ENCODE data around the gene PTGIS.
"Not testable (repeated sequence)": the region's sequence is repeated elsewhere in the genome, so short reads cannot be mapped to it uniquely, and the experiment has no call there.

Gene PTGIS

GRCh38 chr20:49567421-49568277, at the start of gene PTGIS:
Gene PTGIS (minus strand): TSS chr20:49568137. CDS start chr20:49568116, 21 bp downstream.
- no peak for DNase-seq

DNA sequence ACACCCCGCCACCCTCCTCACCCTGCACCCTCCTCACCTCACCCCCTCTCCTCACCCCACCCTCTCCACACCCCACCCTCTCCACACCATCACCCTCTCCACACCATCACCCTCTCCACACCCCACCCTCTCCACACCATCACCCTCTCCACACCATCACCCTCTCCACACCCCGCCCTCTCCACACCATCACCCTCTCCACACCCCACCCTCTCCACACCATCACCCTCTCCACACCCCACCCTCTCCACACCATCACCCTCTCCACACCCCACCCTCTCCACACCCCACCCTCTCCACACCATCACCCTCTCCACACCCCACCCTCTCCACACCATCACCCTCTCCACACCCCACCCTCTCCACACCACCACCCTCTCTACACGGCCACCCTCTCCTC, 49.5 kb upstream of the PTGIS start:
- DNase-seq = not testable (repeated sequence)

DNA sequence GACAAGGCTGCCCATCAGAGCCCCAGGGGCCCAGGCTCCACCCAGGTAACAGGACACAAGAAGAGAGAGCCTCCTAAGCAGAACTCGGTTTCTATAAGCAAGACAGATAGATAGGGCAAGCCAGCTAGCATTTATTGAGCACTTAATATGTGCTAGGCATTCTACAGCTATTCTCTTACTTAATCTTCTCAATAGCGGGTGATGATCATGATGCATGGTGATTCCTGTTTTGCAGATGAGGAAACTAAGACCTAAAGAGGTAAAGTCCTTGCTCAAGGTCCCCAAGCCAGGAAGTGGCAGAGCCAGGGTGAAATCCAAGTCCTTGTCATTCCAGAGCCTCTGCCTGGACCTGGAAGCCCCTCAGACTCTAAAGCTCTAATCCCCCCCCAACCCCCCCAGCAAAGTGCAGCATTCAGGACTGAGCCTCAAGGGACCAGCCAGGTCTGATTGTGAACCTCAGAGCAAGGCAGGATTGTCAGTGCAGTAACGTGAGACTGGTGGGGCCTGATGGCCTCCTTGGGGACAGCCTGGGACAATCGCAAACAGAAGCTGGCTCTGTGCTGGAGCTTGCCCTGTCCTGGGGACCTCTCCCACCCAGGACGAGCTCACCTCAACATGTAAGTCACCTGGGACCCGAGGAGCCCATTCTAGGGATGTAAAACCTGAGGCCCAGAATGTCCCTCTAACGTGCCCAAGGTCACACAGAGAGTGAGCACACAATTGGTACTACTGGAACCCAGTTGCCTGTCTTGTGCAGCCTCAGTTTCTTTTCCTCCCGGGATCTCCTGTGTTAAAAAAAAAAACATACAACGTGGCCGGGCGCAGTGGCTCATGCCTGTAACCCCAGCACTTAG, 48.4 kb upstream of the PTGIS start:
- no peak for DNase-seq

DNA sequence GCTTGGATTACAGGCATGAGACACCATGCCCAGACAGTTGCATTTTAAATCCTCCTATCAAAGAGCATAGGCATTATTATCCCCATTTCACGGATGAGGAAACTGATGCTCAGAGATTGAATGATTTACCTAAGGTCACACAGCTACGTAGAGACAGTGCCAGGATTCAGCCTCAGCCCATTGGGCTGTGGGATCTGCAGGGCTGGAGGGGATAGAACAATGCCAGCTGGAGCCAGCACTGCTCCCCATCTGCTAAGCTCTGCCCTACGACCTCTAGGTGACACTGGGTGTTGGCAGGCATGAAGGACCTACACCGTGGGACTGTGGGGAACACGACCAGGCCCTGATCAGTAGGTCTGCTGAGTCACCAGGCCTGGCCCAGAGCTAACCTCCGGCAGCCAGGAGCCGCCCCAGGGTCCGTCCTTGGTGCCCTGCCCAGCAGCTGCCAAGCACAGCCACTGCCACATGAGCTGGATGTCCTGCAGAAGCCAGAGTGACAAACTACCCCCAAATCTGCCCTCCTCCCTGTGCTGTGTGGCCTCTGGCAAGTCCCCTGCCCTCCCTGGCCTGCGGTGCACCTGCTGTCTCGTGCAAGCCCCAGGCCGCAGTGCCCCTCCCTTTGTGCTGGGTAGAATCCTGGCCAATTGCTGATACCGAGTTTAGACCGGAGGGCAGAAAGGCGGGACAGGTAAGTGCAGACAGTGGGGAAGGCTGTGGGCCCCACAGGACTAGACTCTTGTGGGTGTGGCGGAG, 47.6 kb upstream of the PTGIS start:
- no peak for DNase-seq

- DNase-seq = not testable (repeated sequence)
Observed at GRCh38 chr20:49615051-49615400, 47.1 kb upstream of the PTGIS start.

- no peak for DNase-seq
Observed at GRCh38 chr20:49614338-49615050, 46.6 kb upstream of the PTGIS start.

DNA sequence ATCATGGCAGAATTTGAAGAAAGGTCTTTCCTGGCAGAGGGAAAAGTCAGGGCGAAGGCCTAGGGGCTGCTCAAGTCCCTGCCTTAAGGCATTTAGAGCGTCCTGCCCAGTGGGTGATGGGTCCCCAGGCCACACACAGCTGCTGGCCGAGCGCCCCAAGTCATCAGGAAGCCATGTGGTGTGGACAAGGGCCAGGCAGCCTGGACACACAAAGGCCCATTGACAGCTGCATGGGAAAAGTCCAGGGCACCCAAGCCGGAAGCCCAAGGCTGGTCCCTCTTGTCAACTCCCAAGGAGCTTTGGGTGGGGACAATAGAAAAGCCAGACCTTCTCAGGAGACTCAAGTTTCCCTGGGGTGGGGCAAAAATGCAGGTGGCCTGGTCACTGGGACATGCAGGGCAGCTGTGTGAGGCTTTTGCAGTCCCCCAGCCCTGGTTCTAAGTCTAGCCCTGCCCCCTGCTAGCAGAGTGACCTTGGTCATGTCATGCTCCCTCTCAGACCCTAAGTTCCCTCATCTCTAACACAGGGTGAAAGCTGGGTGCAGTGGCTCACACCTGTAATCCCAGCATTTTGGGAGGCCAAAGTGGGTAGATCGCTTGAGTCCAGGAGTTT, 44.3 kb upstream of the PTGIS start:
- DNase-seq = no peak

DNA sequence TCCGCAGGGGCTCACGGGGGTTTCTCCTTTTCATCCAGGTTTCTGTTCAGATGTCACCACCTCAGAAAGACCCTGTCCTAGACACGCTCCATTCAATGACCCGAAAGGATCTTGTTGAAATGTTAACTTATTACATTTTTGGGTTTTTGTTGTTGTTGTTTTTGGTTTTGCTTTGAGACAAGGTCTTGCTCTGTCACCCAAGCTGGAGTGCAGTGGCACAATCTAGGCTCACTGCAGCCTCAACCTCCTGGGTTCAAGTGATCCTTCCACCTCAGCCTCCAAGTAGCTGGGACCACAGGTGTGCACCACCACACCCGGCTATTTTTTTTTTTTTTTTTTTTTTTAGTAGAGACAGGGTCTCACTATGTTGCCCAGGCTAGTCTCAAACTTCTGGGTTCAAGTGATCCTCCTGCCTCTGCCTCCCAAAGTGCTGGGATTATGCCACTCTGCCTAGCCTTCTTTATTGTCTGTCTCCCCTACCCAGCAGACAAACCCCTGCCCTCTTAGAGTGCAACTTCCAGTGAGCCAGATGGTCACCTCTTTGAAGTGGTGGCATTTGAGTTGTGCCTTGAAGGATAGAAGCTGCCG, 43.7 kb upstream of the PTGIS start:
- not testable (repeated sequence) for DNase-seq

- peak; percentile 65 for DNase-seq
Observed at GRCh38 chr20:49610691-49611538, 43.0 kb upstream of the PTGIS start.

- peak; percentile 9 for DNase-seq
Observed at GRCh38 chr20:49608752-49609670, 41.1 kb upstream of the PTGIS start.

- no peak for DNase-seq
Observed at GRCh38 chr20:49607568-49607967, 39.6 kb upstream of the PTGIS start.

DNA sequence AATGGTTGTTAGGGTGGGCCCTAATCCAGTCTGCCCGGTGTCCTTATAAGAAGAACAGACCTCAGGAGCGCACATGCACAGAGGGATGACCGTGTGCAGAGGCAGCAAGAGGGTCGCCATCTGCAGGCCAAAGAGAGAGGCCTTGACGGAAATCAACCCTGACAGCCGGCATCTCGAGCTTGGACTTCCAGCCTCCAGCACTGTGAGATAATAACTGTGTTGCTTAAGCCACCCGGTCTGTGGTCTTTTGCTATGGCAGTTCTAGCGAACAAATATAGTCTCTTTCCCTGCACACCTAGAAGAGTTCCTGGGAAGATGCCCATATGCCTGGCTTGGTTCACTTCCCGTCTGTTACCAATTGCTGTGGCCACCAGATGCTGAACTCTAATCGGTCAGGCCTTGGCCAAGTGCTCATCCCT, 35.3 kb upstream of the PTGIS start:
- no peak for DNase-seq

DNA sequence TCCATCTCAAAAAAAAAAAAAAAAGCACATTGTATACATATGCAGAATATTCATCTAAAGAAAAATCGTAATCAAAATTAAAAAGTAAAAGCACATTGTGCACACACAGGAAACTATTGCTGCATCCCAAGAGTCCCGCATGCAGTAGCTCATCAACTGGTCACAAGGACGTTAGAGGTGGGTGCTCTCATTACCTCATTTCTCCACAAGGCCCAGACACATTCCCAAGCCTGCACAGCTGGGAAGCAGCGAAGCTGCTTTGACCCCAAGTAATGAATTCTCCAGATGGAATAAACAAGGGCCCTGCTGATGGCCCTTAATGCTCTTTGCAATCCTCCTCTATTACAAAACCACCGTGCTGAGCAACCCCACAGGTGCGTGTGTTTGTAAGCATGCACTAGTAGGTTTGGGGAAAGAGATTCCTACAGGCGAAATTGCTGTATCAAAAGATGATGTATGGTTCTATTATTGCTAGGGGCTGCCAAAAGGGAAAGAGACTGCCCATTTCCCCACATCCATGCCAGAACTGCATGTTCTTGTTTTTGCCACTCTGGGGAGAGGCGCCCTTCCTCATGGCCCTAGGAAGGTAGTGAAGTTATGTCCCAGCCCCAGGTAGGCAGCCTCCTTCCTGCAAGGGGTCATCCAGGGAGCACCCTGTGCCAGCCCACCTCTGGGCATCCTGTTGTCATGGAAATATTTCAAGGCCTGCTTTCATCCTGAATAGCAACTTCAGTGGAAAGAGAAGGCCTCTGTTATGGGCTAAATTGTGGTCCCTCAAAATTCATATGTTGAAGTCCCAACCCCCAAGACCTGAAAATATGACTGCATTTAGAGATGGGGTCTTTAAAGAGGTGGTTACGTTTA, 34.6 kb upstream of the PTGIS start:
- DNase-seq = no peak

DNA sequence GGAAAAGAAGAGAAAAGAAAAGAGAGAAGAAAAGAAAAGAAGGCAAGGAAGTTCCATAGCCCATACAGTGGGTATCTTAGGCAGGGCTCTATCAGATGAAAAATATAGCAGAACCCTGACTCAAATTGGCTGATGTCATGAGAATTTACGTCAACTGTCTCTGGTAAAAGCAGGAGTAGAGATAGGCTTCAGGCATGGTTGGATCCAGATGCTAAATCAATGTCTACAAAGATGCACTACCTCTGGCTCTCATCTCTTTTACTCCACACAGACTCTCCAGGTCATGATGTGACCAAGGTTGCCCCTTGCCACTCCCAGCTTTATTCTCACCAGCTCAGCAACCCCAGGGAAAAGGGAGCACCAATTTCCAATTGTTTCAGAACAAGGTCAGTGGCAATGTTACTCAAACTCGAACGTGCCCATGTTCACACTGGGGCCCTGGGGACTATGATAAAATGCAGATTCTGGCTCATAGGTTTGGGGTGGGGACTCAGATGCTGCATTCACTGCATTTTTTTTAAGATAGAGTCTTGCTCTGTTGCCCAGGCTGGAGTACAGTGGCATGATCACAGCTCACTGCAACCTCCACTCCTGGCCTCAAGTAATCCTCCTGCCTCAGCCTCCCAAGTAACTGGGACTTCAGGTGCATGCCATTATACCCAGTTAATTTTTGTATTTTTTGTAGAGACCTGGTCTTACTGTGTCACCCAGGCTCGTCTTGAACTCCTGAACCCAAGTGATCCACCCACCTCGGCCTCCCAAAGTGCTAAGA, 33.4 kb upstream of the PTGIS start:
- no peak for DNase-seq

GRCh38 chr20:49599746-49600113, 31.8 kb upstream of the PTGIS start:
- no peak for DNase-seq

DNA sequence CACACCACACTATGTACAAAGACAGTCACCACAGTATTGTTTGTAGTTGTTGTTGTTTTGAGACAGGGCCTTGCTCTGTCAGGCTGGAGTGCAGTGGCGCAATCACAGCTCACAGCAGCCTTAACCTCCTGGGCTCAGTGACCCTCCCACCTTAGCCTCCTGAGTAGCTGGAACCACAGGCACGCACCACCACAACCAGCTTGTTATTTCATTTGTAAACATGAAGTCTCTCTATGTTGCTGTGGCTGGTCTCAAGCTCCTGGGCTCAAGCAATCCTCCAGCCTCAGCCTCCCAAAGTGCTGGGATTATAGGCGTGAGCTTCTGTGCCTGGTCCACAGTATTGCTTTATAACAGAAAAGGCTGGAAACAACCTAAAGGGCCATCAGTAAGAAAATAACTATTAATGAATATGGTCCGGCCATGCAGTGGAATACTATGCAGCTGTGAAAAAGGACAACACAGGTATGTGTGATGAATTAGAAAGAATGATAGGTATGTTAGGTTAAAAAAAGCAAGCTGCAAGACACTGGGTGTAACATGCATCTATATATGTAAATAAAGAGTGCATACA, 30.0 kb upstream of the PTGIS start:
- no peak for DNase-seq

DNA sequence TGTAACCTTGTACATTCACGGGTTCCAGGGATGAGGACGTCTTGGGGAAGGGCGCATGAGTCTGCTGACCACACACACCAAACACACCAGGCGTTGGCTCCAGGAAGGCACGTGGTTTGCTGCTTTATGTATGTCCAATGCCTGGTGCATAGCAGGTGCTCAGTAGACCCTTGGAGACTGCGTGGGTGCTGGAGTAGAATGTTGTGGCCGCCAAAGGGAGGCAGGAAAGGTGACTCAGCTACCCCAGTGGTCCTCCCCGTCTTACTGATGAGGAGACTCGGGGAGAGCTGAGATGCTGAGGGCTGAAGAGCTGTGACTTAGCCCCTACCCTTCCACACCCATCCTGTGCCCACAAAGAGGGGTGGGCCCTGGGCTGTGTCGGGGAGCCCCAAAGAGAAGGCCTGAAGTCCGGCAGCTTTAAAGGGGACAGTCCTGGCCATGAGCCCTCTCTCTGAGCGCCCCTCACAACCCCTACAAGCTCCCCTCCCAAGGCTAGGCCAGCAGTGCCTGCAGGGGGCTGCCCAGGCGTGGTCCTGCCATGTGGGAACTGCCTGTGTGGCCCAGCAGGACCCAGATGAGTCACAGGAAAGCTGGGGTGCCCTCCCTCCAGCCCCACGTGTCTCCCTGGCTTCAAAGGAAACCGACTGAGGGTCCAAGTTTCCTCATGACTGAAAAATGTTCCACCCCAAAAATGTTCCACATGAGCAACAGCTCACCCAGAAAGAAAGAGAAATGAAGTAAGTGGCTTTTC, 28.0 kb upstream of the PTGIS start:
- DNase-seq = no peak

Measured in DMS79 (cell line).